GM21737 (cell line): ENCODE measurements around the gene ARMC8.

Source experiments
- ATAC-seq: cut with Tn5 transposase; IDR thresholded peaks from one replicate; pipeline ENCODE4 v1.9.1; 2021; ENCODE audit warnings: mild to moderate bottlenecking, moderate library complexity; ENCODE audit not compliant: unreplicated experiment

The ARMC8 gene

DNA sequence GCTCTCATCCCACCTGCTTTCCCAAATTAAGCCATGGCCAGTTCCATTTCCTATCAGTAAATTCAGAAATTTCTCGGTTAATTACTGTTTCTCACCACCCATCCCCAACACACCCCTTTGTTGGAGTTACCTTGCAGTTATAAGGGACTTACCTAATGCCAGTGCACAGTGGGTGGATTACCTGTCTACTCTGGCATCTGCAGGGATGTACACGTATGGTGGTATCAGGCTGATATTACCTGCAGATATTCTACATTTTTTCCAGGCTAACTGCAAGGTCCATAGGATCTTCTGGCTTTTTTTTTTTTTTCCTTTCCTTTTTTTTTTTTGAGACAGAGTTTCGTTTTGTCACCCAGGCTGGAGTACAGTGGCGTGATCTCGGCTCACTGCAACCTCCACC lies 153.4 kb downstream of the ARMC8 start:
- ATAC-seq, result no peak

DNA sequence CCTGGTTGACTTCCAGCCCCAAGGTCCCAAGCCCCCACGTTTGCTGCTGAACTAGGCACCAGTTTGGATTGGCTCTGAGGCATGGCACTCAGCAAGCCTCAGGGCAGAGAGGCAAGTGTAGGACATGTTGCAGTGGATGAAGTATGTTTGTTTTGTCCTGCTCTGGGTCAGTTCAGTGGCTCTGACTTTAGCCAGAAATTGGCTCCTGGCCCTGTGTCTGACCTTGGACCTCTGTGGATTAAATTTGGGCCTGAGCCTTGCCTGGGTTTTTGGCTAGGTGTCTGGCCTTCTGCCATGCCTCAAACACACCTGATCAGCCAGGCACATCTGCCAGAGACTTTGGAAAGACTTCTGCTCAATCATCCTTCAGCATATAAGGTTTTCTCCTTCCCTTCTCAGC lies 157.7 kb downstream of the ARMC8 start:
- ATAC-seq, result no peak
